PFSK-1 (cell line): ENCODE measurements around the gene CLMN.

Experiments
- FOXP2 ChIP-seq: optimal IDR thresholded peaks from 2 replicates; pipeline ENCODE3; 2011; ENCODE audit warnings: borderline replicate concordance, control low read depth, inconsistent platforms; ENCODE audit not compliant: insufficient read depth; ENCODE audit errors: extremely low read length, extremely low read depth
- POLR2AphosphoS5 ChIP-seq: IDR thresholded peaks from 2 replicates; pipeline ENCODE4 v1.6.1; 2012; ENCODE audit warnings: low read depth, mild to moderate bottlenecking, control low read depth, low read length, moderate library complexity
- REST ChIP-seq, 2 experiments: IDR thresholded peaks; 2 replicates each; pipeline versions ENCODE4 v1.6.1 to v1.8.0; 2011 to 2012; ENCODE audit warnings: low read depth in 2 of 2, low read length in 2 of 2, control low read depth in 1 of 2, inconsistent platforms in 1 of 2, mild to moderate bottlenecking in 1 of 2, moderate library complexity in 1 of 2; ENCODE audit not compliant: insufficient read depth in 1 of 2
- SIN3A ChIP-seq: IDR thresholded peaks from 2 replicates; pipeline ENCODE4 v1.6.1; 2012; ENCODE audit warnings: mild to moderate bottlenecking, low read length, moderate library complexity, borderline replicate concordance; ENCODE audit not compliant: insufficient read depth
- TAF1 ChIP-seq: IDR thresholded peaks from 2 replicates; pipeline ENCODE4 v1.6.1; 2012; ENCODE audit warnings: low read length, control low read depth, borderline replicate concordance; ENCODE audit not compliant: insufficient read depth

Gene CLMN

GRCh38 chr14:95312311-95312710 lies 7.4 kb downstream of the CLMN start:
- TF ChIP-seq TAF1 = no peak
- TF ChIP-seq FOXP2 = no peak

GRCh38 chr14:95311752-95312151 lies 8.0 kb downstream of the CLMN start:
- TF ChIP-seq TAF1 (no peak), FOXP2 (no peak), POLR2AphosphoS5 (no peak), SIN3A (no peak), REST (IDR thresholded peaks at IDR 0.05; ENCODE audit: insufficient read depth in 1 of 2, low read depth in 2 of 2, low read length in 2 of 2) (no peak)

- TF ChIP-seq FOXP2 = no peak
- TF ChIP-seq TAF1 = no peak
- no peak for TF ChIP-seq REST (IDR thresholded peaks at IDR 0.05; ENCODE audit: insufficient read depth in 1 of 2, low read depth in 2 of 2, low read length in 2 of 2)
- TF ChIP-seq SIN3A = no peak
- TF ChIP-seq POLR2AphosphoS5 = no peak
Observed at GRCh38 chr14:95310635-95311380, 8.9 kb downstream of the CLMN start.

GRCh38 chr14:95309261-95310051 lies 10.3 kb downstream of the CLMN start:
- no peak for TF ChIP-seq REST (IDR thresholded peaks at IDR 0.05; ENCODE audit: insufficient read depth in 1 of 2, low read depth in 2 of 2, low read length in 2 of 2)
- TF ChIP-seq FOXP2 = no peak
- TF ChIP-seq TAF1 = no peak
- no peak for TF ChIP-seq POLR2AphosphoS5
- no peak for TF ChIP-seq SIN3A

- TF ChIP-seq REST (IDR thresholded peaks at IDR 0.05; ENCODE audit: insufficient read depth in 1 of 2, low read depth in 2 of 2, low read length in 2 of 2) (no peak), TAF1 (no peak), POLR2AphosphoS5 (no peak), FOXP2 (no peak), SIN3A (no peak)
Observed at GRCh38 chr14:95308073-95308472, 11.6 kb downstream of the CLMN start.
